NCI-H69 (cell line): ENCODE data around the gene DENND1A.
A peak's percentile ranks its signal among the peaks of the same experiment; 100 is the strongest.

Experiments used
- DNase-seq: peaks from one replicate; lab custom pipeline; 2025; lab: John Stamatoyannopoulos, UW

The DENND1A gene

DNA sequence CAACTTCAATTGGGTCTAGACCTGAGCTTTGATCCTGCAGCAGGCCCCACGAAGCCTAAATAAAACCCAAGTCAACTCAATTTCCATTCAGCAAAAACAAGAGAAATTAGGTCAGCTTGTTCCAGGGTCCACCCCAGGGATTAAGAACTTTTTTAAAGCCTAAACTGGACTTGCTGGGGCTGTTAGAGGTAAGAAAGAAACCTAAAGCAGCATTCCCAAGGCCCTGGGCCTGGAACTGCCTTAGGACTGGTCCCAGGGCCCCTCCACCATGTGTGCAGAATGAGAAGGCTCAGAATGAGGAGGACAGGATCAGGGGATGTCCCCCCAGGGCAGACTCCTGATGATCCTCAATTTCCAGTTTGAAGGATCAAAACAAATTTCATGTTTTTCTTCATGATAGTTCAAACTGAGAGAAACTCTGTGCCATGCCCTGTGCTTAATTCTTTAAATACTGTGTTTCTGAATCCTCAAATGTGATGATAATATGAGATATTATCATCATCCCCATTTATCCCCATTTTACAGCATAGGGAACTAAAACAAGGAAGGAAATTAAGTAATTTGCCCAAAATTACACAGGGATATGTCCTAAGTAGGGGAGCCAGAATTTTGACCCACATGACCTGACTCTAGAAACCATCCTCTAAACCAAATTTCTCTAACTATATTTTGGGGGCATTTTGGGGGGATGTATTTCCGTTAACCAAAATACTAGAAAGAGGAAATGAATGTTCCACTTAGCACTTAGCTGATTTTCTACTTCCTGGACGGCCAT is 64.5 kb downstream of the DENND1A start:
- DNase-seq, result no peak

GRCh38 chr9:123864251-123864650 is 65.7 kb downstream of the DENND1A start:
- DNase-seq, result no peak

GRCh38 chr9:123863164-123863855 is 66.6 kb downstream of the DENND1A start:
- no peak for DNase-seq

GRCh38 chr9:123861756-123862120 is 68.2 kb downstream of the DENND1A start:
- no peak for DNase-seq

DNA sequence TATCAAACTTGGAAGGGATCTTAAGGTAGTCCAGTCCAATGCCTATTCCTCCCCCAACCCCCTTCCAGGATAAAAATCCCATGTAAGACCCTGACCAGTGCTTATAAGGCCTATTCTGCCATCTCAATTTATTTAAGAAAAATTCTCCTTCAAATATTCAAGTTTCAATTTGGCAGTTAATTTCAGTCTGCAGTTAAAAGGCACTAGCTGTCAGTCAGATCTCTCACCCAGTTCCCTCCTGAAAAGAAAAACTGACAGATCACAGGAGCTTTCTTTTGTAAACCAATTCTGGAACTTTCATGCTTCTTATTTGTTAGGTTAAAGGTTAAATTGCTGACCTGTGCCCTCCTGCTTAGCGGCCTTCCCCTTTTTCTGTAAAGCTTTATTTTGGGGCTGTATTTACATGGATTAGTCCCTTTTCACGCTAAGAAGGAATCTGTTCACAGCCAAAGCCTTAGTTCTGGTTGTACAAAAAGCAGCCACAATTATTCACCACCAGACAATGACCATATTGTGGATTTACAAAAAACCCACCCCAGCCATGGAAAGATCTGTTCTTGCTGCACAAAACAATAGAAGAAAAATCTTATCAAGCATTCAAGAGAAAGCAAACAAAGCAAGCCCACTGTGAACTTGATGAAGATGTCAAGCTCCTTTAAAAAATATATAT is 68.7 kb downstream of the DENND1A start:
- DNase-seq, result no peak

DNA sequence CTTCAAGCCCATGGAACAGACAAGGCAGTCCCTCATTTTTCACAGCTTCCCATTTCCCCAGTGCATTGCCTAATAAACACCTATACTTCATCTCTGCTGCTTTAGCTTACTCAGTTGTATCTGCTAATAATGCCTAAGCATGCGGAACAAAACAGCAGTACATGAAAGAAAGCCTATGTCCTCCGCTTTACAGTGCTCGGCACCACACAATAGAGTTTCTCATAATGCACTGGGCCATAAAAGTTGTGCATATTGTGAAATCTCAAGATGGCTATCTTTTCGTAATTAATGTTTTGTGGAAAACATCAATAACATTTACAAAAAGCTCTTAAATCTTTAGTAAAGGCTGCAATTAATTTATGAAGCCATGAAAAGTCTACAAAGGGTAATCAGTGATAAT is 69.3 kb downstream of the DENND1A start:
- DNase-seq, result peak; percentile 13

DNA sequence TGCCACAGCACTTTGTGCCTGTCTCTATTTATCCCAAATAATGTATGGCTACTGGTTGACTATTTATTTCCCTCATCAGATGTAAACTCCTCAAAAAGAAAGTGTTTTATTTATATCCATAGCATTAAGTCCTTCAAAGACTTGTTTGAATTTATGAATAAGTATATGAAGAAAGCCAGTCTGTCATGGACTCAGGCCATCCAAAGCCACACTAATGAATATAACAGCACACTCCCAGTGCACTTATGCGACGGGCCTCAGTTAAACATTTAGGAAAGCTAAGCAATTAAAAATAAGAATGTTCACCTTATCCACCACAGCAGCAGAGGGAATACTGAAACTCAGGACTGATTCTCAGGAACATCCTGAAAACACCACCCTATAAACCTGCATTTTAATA is 77.5 kb downstream of the DENND1A start:
- no peak for DNase-seq

- no peak for DNase-seq
Observed at GRCh38 chr9:123851851-123852250, 78.1 kb downstream of the DENND1A start.

DNA sequence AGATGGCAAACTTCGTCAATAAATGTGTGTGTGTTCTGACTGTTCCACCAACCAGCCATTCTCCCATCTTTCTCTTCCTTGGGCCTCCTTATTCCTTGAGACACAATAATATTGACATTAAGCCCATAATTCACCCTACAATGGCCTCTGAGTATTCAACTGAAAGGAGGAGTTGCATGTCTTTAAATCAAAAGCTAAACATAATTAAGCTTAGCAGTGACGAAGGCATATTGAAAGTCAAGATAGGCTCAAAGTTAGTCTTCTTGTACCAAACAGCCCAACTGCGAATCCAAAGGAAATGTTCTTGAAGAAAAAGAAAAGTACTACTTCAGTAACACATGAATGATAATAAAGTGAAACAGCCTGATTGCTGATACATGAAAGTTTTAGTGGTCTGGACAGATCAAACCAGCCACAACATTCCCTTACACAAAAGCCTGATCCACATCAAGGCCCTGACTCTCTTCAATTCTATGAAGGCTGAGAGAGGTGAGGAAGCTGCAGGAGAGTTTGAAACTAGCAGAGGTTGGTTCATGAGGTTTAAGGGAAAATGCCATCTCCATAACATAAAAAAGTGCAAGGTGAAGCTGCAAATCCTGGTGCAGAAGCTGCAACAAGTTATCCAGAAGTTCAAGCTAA is 81.4 kb downstream of the DENND1A start:
- no peak for DNase-seq

DNA sequence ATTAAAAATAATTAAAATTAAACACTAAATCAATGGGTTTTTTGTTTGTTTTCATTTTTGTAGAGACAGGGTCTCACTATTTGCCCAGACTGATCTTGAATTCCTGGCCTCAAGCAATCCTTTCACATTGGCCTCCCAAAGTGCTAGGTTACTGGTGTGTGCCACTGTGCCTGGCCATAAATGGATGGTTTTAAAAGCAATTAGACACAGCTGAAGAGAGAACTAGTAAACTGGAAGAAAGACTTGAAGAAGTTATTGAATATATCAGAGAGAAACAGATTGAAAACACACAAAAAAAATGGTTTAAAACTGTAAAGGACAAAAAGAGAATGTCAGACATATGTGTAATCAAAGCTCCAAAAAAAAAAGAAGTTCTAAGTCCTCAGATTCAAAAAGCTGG is 83.0 kb downstream of the DENND1A start:
- no peak for DNase-seq

GRCh38 chr9:123843703-123844102 is 86.2 kb downstream of the DENND1A start:
- DNase-seq, result no peak

- DNase-seq, result no peak
Observed at GRCh38 chr9:123835821-123836220, 94.1 kb downstream of the DENND1A start.

GRCh38 chr9:123834889-123835562 is 94.9 kb downstream of the DENND1A start:
- DNase-seq, result peak; percentile 37

DNA sequence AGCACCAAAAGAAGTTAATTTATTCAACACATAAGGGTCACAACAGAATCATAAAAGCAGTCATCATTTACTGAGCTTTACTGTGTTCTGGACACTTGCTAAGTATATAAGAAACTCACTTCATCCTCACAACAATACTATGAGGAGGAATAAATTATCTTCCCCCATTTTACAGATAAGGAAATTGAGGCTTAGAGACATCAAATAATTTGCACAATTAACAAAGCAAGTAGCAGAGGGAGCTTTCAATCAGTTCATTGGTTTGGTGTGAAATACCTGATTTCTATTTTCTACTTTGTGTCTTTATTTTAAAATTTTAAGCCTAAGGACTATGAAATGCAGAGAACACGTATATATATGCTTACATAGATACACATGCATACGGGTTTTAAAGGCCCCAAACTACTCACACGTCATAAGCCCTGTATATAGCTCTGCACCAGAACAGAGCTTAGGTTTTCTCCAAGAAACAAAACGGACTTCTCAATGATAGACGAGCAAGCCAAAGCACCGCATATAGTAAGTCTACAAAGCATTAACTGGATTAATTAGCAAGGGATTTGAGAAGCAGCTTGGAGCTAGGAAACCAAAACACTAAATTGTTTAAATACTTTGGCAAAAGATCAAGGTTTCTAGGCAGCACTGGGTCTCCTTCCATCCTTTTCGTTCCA is 95.6 kb downstream of the DENND1A start:
- DNase-seq, result peak; percentile 36

GRCh38 chr9:123832858-123833650 is 96.9 kb downstream of the DENND1A start:
- DNase-seq, result no peak

- DNase-seq, result no peak
Observed at GRCh38 chr9:123832176-123832575, 97.8 kb downstream of the DENND1A start.

DNA sequence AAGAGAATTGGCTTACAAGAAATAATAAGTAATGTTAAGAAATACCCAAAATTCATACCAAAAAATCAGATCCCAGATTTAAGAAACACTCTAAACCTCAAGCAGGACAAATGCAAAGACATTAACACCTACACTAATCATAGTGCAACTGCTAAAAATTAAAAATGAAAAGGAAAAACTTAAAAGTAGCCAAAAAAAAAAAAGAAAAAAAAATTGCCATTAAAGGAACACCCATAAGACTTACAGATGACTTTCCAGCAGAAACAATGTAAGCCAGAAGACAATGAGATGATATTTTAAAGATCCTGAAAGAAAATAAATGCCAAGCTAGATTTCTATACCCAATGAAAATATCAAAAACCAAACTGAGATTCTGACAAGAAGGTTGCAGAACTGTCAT is 101.5 kb downstream of the DENND1A start:
- DNase-seq, result no peak

- peak; percentile 20 for DNase-seq
Observed at GRCh38 chr9:123825342-123826060, 104.4 kb downstream of the DENND1A start.

GRCh38 chr9:123823194-123823947 is 106.6 kb downstream of the DENND1A start:
- DNase-seq, result no peak
